Measurements from ENCODE around the gene PRKCH.

Gene PRKCH

DNA sequence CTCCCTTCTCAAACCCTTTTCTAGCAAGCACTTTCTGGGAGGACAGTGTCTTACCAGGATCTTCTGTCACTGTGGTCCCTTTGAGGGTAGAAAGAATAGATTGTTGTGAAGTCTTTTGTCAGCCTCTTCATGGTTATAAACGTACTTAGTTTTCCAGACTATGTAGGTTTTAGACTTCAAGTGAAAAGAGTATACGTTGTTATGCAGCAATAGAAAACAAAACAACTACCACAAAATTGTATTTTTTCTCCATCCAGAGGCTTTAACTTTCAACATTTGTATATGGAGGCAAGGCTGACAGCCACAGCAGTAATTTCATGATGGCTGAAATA, 23.7 kb downstream of the PRKCH start:
- TF ChIP-seq, protein P1, sequence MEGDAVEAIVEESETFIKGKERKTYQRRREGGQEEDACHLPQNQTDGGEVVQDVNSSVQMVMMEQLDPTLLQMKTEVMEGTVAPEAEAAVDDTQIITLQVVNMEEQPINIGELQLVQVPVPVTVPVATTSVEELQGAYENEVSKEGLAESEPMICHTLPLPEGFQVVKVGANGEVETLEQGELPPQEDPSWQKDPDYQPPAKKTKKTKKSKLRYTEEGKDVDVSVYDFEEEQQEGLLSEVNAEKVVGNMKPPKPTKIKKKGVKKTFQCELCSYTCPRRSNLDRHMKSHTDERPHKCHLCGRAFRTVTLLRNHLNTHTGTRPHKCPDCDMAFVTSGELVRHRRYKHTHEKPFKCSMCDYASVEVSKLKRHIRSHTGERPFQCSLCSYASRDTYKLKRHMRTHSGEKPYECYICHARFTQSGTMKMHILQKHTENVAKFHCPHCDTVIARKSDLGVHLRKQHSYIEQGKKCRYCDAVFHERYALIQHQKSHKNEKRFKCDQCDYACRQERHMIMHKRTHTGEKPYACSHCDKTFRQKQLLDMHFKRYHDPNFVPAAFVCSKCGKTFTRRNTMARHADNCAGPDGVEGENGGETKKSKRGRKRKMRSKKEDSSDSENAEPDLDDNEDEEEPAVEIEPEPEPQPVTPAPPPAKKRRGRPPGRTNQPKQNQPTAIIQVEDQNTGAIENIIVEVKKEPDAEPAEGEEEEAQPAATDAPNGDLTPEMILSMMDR (conservative IDR thresholded peaks at IDR 0.05; ENCODE audit: low read depth, low read length): no peak

GRCh38 chr14:61346221-61346620, 24.8 kb downstream of the PRKCH start:
- H3K4me3 ChIP-seq (ENCODE audit: low read depth, low read length): no peak overlapping the region
- TF ChIP-seq, protein P1 (conservative IDR thresholded peaks at IDR 0.05; ENCODE audit: low read depth, low read length): no peak
- DNase-seq (ENCODE audit: low read depth): no peak

More for the DNA sequence above, 23.7 kb downstream of the PRKCH start:
- H3K4me3 ChIP-seq (ENCODE audit: low read depth, low read length): no peak overlapping the region
- no peak for DNase-seq (ENCODE audit: low read depth)

GRCh38 chr14:61346793-61347192, 25.4 kb downstream of the PRKCH start:
- no peak overlapping the region for H3K4me3 ChIP-seq (ENCODE audit: low read depth, low read length)
- no peak for DNase-seq (ENCODE audit: low read depth)
- TF ChIP-seq, protein P1 (conservative IDR thresholded peaks at IDR 0.05; ENCODE audit: low read depth, low read length): no peak

DNA sequence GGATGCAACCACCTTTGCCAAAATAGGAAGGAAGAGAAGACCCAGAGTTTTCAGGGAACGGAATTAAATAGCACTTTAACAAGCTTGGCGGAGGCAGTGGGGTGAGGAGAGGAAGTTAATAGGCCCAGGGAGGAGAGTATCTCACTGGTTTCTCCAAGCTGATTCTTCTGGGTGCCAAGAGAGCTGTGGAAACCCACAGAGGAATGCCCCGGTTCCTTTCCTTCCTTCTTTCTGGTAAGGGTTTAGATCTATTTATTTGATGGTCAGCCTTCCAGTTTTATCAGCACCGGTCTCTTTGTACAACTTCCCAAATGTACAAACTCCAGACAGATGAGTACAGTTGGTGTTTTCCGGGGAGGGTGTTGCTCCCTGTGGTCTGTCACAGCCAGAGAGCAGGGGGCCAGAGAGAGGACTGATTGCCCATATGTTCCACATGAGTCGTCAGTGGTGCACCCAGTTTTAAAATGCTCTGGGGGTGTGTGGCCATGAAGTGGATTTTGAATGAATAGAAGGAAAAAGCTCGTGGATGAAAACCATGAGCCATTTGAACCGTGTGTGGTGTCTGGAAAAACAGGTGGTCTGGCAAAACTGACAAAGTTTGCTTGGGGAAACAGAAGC, 26.6 kb downstream of the PRKCH start:
- DNase-seq (ENCODE audit: low read depth): no peak
- no peak overlapping the region for H3K4me3 ChIP-seq (ENCODE audit: low read depth, low read length)
- TF ChIP-seq, protein P1 (conservative IDR thresholded peaks at IDR 0.05; ENCODE audit: low read depth, low read length): no peak

DNA sequence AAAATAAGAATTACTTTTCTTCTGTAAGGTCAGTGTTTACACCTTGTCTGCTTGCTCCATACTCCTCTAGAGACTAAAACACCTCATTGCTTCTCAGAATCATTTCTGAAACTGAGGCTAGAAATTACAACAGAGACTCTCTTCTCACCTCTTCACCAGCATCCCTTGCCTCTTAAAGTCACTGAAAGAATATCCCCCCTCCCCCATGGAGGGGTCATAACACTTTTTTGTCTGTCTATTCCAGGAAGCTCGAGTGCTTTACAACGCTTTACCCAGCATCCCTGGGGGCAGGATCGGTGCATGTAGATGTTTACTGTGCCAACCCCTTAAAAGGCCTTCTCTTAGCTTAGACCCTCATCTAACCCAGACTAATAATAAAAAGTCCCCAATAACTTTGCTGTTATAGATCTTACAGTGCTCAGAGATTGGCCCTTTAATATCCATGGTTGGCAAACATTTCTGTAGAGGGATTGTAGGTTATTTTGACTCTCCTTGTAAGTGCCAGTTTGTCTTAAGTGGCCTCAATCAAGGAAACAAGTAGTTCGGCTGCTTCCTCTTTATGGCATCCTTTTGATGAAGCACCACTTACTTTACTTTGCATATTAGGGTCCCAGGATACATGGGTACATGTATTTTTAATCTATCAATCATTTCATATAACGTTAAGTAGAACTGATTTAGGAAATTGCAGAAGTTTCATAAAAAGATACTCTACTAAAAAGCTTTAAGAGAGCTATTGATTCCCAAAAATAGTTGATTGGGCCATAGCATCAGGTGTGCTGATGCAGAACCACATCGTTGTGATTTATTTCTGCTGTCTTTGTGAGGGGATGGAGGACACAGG, 29.3 kb downstream of the PRKCH start:
- DNase-seq (ENCODE audit: low read depth): no peak
- no peak overlapping the region for H3K4me3 ChIP-seq (ENCODE audit: low read depth, low read length)
- TF ChIP-seq, protein P1 (conservative IDR thresholded peaks at IDR 0.05; ENCODE audit: low read depth, low read length): no peak

- TF ChIP-seq, protein P1 (conservative IDR thresholded peaks at IDR 0.05; ENCODE audit: low read depth, low read length): no peak
- H3K4me3 ChIP-seq (ENCODE audit: low read depth, low read length): no peak overlapping the region
- DNase-seq (ENCODE audit: low read depth): no peak
Measured at GRCh38 chr14:61351477-61351876, 30.1 kb downstream of the PRKCH start.
